HepG2 (cell line): ENCODE measurements around the gene MTMR4.

ENCODE experiments used
- EEA1 ChIP-seq: sonication (generic); formaldehyde crosslinking; IDR thresholded peaks from 2 replicates; pipeline ENCODE4 v1.5.1; 2020; ENCODE audit warnings: mild to moderate bottlenecking, missing genetic modification reagents, borderline replicate concordance
- FOXM1 ChIP-seq: sonication (generic); formaldehyde crosslinking; IDR thresholded peaks from 2 replicates; pipeline ENCODE4 v1.5.0; 2020; ENCODE audit warnings: missing genetic modification reagents
- NFIC ChIP-seq: IDR thresholded peaks from 2 replicates; pipeline ENCODE4 v1.6.1; 2012; ENCODE audit warnings: mild to moderate bottlenecking, low read length, inconsistent platforms
- PHF20 ChIP-seq: sonication (generic); formaldehyde crosslinking; IDR thresholded peaks from 2 replicates; pipeline ENCODE4 v1.5.0; 2020; ENCODE audit warnings: mild to moderate bottlenecking, missing genetic modification reagents
- TRIM24 ChIP-seq: sonication (generic); formaldehyde crosslinking; IDR thresholded peaks from 2 replicates; pipeline ENCODE4 v1.8.0; 2022; ENCODE audit warnings: mild to moderate bottlenecking, missing genetic modification reagents
- ZNF552 ChIP-seq: sonication (generic); formaldehyde crosslinking; IDR thresholded peaks from 2 replicates; pipeline ENCODE4 v1.9.0; 2022; ENCODE audit warnings: missing genetic modification reagents, mild to moderate bottlenecking, borderline replicate concordance
- ZNF563 ChIP-seq: sonication (generic); formaldehyde crosslinking; IDR thresholded peaks from 2 replicates; pipeline ENCODE4 v1.8.0; 2022; ENCODE audit warnings: mild to moderate bottlenecking, moderate library complexity, missing genetic modification reagents
- TF ChIP-seq, protein P1 (sequence below): sonication (generic); formaldehyde crosslinking; IDR thresholded peaks from 2 replicates; pipeline ENCODE4 v1.5.0; 2020; ENCODE audit warnings: mild to moderate bottlenecking, missing genetic modification reagents, moderate library complexity
- TF ChIP-seq, protein P2 (sequence below): sonication (generic); formaldehyde crosslinking; IDR thresholded peaks from 2 replicates; pipeline ENCODE4 v1.8.0; 2022; ENCODE audit warnings: missing genetic modification reagents, mild to moderate bottlenecking, borderline replicate concordance
- TF ChIP-seq, protein P3 (sequence below), 2 experiments: sonication (generic) in 1 of 2; formaldehyde crosslinking in 1 of 2; IDR thresholded peaks; 2 replicates each; pipeline versions ENCODE4 v1.5.1 to v1.6.1; 2011 to 2020; ENCODE audit warnings: borderline replicate concordance in 1 of 2, low read depth in 1 of 2, low read length in 1 of 2, mild to moderate bottlenecking in 1 of 2, missing genetic modification reagents in 1 of 2, moderate library complexity in 1 of 2
- TF ChIP-seq, protein P4 (sequence below), 2 experiments: IDR thresholded peaks; 2 replicates each; pipeline ENCODE4 v1.6.1; 2011 to 2012; ENCODE audit warnings: low read length in 2 of 2, borderline replicate concordance in 1 of 2, low read depth in 1 of 2, mild to moderate bottlenecking in 1 of 2, moderate library complexity in 1 of 2

DNA sequence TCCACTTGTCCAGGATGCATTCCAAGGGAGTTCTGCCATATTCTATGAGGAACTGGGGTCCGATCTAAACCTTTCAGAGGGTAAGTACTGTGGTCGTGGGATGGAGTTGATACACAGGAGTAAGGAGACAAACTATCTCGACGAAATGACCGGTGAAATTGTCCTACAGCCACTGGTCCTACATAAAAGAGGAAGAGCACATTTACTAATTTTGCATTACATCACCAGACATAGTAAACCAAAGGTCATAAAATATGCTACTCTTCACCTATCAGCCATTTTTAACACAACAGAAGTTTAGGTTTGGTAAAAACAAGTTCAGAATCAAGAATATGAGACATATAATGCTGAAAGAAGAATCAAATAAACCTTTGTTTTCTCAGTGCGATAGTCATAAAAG lies 34.3 kb downstream of the MTMR4 start:
- TF ChIP-seq, protein P1, sequence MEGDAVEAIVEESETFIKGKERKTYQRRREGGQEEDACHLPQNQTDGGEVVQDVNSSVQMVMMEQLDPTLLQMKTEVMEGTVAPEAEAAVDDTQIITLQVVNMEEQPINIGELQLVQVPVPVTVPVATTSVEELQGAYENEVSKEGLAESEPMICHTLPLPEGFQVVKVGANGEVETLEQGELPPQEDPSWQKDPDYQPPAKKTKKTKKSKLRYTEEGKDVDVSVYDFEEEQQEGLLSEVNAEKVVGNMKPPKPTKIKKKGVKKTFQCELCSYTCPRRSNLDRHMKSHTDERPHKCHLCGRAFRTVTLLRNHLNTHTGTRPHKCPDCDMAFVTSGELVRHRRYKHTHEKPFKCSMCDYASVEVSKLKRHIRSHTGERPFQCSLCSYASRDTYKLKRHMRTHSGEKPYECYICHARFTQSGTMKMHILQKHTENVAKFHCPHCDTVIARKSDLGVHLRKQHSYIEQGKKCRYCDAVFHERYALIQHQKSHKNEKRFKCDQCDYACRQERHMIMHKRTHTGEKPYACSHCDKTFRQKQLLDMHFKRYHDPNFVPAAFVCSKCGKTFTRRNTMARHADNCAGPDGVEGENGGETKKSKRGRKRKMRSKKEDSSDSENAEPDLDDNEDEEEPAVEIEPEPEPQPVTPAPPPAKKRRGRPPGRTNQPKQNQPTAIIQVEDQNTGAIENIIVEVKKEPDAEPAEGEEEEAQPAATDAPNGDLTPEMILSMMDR (CRISPR knock-in tag): no peak
- TF ChIP-seq ZNF552 (CRISPR knock-in tag) (no peak), ZNF563 (CRISPR knock-in tag) (no peak), FOXM1 (CRISPR knock-in tag) (no peak), NFIC (no peak), PHF20 (CRISPR knock-in tag) (no peak), EEA1 (no peak), TRIM24 (CRISPR knock-in tag) (no peak)
- TF ChIP-seq, protein P2, sequence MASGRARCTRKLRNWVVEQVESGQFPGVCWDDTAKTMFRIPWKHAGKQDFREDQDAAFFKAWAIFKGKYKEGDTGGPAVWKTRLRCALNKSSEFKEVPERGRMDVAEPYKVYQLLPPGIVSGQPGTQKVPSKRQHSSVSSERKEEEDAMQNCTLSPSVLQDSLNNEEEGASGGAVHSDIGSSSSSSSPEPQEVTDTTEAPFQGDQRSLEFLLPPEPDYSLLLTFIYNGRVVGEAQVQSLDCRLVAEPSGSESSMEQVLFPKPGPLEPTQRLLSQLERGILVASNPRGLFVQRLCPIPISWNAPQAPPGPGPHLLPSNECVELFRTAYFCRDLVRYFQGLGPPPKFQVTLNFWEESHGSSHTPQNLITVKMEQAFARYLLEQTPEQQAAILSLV (CRISPR knock-in tag): no peak
- TF ChIP-seq, protein P3, sequence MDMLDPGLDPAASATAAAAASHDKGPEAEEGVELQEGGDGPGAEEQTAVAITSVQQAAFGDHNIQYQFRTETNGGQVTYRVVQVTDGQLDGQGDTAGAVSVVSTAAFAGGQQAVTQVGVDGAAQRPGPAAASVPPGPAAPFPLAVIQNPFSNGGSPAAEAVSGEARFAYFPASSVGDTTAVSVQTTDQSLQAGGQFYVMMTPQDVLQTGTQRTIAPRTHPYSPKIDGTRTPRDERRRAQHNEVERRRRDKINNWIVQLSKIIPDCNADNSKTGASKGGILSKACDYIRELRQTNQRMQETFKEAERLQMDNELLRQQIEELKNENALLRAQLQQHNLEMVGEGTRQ (IDR thresholded peaks at IDR 0.05; ENCODE audit: low read depth, low read length): no peak
- TF ChIP-seq, protein P3 (CRISPR knock-in tag; IDR thresholded peaks at IDR 0.05; ENCODE audit: borderline replicate concordance): no peak
- TF ChIP-seq, protein P4, sequence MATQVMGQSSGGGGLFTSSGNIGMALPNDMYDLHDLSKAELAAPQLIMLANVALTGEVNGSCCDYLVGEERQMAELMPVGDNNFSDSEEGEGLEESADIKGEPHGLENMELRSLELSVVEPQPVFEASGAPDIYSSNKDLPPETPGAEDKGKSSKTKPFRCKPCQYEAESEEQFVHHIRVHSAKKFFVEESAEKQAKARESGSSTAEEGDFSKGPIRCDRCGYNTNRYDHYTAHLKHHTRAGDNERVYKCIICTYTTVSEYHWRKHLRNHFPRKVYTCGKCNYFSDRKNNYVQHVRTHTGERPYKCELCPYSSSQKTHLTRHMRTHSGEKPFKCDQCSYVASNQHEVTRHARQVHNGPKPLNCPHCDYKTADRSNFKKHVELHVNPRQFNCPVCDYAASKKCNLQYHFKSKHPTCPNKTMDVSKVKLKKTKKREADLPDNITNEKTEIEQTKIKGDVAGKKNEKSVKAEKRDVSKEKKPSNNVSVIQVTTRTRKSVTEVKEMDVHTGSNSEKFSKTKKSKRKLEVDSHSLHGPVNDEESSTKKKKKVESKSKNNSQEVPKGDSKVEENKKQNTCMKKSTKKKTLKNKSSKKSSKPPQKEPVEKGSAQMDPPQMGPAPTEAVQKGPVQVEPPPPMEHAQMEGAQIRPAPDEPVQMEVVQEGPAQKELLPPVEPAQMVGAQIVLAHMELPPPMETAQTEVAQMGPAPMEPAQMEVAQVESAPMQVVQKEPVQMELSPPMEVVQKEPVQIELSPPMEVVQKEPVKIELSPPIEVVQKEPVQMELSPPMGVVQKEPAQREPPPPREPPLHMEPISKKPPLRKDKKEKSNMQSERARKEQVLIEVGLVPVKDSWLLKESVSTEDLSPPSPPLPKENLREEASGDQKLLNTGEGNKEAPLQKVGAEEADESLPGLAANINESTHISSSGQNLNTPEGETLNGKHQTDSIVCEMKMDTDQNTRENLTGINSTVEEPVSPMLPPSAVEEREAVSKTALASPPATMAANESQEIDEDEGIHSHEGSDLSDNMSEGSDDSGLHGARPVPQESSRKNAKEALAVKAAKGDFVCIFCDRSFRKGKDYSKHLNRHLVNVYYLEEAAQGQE (IDR thresholded peaks at IDR 0.05; ENCODE audit: borderline replicate concordance in 1 of 2, low read depth in 1 of 2, low read length in 2 of 2): no peak
